GM18858 (cell line): ENCODE measurements around the gene PTPRG.

Source experiments
- ATAC-seq: cut with Tn5 transposase; IDR thresholded peaks from one replicate; pipeline ENCODE4 v1.9.1; 2021; ENCODE audit not compliant: unreplicated experiment

The PTPRG gene

DNA sequence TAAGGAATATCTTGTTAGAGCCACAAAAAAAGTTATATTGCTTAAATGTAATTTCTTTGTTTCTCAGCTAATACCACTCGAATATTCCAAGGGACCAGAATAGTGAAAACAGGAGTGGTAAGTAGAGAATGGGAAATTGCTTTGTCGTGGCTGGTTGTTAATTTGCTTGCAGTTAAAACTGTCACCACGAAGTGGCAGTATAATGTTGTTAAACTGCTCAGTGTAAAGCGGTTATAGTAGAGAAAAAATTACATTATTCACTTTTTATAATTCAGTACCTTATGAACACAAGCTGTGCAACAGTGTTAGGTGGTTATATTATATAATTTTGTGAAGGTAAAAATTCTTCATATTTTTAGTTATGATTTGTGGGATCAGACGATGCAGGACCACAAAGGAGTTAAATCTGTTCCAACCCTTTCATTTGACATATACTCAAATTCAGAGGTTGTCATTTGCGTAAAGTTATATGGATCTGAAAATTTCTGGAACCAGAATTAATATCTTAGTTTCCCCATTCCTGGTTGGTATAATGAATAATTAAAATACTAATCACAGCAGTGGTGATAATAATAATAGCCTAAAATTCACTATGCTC, 640.2 kb downstream of the PTPRG start:
- ATAC-seq, result no peak

DNA sequence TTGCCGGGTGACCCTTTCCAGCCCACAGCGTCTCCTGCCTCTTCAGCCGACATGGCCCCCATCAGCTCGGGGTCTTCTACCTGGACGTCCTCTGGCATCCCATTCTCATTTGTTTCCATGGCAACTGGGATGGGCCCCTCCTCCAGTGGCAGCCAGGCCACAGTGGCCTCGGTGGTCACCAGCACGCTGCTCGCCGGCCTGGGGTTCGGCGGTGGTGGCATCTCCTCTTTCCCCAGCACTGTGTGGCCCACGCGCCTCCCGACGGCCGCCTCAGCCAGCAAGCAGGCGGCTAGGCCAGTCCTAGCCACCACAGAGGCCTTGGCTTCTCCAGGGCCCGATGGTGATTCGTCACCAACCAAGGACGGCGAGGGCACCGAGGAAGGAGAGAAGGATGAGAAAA, 641.8 kb downstream of the PTPRG start:
- ATAC-seq, result no peak

DNA sequence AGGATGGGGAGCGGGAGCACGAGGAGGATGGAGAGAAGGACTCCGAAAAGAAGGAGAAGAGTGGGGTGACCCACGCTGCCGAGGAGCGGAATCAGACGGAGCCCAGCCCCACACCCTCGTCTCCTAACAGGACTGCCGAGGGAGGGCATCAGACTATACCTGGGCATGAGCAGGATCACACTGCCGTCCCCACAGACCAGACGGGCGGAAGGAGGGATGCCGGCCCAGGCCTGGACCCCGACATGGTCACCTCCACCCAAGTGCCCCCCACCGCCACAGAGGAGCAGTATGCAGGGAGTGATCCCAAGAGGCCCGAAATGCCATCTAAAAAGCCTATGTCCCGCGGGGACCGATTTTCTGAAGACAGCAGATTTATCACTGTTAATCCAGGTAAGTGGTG, 642.2 kb downstream of the PTPRG start:
- no peak for ATAC-seq

GRCh38 chr3:62207197-62207596, 645.8 kb downstream of the PTPRG start:
- ATAC-seq, result no peak

GRCh38 chr3:62208385-62208784, 647.0 kb downstream of the PTPRG start:
- no peak for ATAC-seq

DNA sequence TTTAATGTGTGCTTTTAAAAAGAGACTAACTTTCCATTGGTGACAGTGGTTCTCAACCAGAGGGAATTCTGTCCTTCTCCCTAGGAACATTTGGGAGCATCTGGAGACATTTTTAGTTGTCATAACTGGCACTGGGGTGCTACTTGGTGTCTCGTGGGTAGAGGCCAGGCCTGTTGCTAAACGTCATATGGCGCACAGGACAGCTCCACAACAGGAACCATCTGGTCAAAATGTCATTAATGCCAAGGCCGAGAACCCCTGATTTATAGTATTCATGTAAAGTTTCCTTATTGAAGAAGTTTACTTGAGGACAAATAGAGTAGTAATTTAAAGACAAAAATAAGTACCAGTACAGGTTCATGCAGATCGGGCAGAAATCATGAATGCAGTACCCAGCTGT, 647.7 kb downstream of the PTPRG start:
- ATAC-seq, result no peak

GRCh38 chr3:62210011-62210410, 648.6 kb downstream of the PTPRG start:
- ATAC-seq, result no peak

- no peak for ATAC-seq
These were observed 650.5 kb downstream of the PTPRG start for GRCh38 chr3:62211675-62212429.

DNA sequence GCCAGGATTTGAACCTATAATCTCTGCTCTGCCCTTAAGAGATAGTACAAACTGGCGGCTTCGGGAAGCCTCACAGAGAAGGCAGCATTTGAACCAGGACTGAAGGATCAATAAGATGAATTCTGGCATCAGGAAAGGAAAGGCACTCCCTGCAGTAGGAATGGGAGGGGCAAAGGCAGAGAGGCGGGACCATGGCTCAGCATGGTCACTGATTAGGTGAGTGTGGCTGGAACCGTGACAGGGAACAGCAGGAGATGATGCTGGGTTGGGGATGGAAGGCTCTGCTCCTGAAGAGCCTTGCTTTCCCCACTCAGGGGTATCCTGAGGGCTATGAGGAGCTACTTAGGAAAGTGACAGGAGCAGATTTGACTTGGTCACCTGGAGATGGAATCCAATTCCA, 653.5 kb downstream of the PTPRG start:
- ATAC-seq, result no peak

GRCh38 chr3:62220616-62221015, 659.2 kb downstream of the PTPRG start:
- no peak for ATAC-seq

GRCh38 chr3:62225051-62225450, 663.7 kb downstream of the PTPRG start:
- no peak for ATAC-seq

DNA sequence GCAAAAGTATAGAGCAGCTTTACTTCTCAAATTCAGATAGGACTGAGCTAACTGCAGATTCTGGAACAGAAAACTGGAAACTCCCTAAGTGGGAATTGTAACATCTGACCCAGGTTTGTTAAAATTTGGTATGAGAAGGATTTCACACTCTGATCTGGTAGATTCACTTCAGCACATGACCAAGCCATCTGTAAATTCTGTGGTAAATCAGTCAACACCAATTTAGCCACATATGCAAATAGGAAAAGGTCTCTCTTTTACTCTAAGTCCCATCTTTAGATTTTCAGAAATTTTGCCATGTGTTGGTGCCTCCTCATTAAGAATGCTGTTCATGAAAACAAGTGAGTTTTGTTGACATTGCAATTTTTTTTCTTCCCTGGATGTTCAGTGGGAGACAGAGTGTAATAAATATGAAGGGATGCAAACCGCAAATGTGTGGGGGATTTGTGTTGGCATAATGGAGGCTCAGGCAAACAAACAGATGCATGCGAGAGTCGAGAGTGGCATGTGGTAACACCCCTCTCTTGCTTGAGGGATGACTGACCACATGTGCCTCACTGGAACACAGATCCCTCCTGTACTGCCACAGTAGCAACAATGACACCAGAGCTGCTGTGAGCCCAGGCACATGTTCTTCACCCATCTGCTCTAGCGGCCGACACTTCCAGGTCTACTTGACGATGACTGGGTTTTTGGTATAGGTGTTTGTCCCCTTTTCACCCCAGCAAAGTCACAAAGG, 665.4 kb downstream of the PTPRG start:
- ATAC-seq, result no peak

- no peak for ATAC-seq
These were observed 667.1 kb downstream of the PTPRG start for GRCh38 chr3:62228467-62228866.

GRCh38 chr3:62229211-62229610, 667.8 kb downstream of the PTPRG start:
- ATAC-seq, result no peak

DNA sequence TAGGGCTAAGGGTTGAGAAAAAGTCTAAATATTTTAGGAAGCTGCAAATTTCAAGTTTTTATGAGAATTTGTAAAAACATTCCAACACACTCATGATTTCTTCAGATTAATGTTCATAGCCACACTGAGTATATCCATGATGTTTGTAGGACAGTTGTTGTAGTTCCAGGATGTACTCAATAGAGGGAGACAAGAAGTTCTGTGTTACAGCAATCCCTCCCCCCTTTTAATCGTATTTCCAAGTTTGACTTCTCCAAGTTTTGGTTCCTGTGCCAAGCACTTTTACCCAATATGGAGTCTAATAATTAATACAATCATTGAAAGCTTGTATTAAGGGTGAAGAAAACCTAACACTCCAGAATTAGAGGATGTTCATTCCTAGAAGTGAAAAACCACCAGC, 668.5 kb downstream of the PTPRG start:
- ATAC-seq, result no peak

DNA sequence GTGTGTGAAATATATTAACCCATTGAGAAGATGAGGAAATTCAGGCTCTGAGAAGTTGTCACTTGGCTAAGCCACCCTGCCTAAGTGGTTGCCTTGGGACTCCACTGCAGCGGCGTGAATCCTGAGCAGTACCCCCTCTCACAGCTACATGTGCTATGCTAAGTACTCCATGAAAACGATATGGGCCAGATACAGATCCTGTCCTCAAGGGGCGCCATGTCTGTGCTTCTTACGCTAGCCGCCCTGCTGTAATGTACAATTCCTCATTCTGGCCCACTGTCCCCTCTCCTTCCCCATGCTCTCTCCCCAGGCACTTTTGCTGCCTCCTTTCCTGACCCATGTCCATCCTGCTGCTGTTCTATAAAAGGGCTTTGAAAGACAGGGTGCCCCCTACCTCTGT, 671.7 kb downstream of the PTPRG start:
- ATAC-seq, result no peak

- no peak for ATAC-seq
These were observed 674.6 kb downstream of the PTPRG start for GRCh38 chr3:62236016-62236415.

DNA sequence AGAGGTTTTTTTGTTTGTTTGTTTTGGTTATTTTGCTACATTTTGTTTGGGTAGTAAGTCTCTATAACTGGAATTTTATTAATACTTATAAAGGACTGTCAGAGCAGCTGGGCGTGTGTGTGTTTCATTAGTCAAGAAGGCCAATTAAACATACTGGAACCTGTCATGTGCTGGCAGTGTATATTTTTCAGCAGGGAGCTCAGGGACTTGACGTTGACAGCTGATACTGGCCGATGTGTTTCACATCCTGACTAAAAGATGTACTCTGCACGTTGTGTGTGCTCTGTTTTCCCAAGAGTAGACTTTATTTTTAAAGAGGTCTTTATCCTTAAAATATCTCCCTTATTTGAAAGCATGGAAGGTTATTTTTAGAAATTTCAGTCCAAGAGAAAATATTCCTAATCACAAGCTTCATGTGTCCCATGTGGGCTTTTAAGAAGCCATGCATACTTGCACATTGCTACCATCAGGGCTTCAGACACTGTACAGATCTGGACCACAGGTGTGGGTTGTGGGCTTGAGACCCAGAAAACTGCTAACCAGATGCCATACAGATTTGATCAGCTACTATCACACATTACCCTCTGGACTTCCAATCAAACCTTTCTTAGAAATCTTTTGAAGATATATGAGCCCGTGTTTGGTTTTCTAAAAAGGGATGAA, 676.0 kb downstream of the PTPRG start:
- ATAC-seq, result no peak

DNA sequence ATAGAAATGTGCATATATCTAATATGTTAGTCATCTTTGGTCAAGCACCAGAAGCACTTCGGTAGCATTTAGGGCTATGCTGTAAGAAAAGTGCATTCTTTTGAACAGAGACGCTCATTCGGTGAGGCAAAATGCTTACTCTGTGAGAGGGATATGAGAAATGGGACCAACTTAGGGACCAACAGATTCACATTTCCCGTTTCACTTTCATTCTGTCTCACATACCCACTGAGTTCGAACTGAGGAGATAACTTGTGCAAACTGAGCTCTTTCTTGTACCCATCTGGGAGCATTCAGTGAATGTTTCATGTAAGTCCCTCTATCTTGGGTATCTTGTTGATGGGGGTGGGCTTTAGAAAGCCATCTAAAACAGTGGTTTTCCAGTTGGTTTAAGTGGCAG, 676.6 kb downstream of the PTPRG start:
- peak; percentile 87 for ATAC-seq

DNA sequence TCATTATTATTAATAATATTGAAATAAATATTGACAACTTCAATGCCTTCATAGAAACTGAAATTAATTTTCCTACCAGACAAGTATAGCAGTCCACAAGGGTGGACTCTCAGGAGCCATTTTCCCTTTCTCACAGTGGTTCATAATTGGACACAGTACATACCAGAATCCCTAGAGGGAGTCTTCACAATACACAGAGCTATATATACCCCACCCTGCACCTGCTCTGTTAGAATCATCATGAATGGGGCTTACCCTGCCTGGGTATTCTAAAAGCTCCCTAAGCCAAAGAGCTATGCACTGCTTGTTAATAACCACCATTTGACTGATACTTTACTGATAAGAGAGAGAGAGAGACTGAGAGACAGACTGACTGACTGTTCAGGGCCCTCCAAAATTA, 677.1 kb downstream of the PTPRG start:
- ATAC-seq, result no peak

GRCh38 chr3:62241279-62241678, 679.9 kb downstream of the PTPRG start:
- no peak for ATAC-seq
